ENCODE data around the gene ZFAND3.

DNA sequence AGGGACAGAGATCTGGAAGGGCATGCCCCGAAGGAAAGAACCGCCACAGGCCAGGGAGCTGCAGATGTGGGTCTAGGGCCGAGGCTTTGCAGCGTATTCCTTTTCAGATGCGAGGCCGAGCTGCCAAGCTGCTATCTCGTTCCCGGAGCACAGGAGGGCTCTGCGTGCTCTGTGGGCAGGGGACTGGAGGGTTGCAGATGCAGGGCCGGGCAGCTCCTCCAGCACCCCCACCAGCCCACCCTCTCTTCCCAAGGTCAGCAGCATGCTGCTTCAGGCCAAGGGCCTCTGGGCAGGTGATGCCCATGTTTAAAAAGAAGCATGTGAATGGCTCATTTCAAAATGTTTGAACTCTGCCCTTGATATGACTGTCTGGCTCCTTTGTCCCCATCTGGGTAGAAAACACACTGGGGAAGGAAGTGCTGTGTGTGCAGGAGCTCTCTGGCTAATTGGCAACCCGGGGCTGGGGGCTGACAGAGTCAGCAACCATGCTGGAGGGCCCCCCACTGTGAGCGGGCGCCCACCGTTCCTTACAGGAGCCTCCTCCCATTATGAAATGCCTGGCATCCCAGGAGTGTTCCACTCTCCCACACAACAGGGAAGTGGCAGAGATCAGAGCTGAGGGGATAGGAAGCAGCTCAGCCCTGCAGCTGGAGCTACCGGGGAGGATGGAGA lies 353.3 kb downstream of the ZFAND3 start:
- TF ChIP-seq, protein P1, sequence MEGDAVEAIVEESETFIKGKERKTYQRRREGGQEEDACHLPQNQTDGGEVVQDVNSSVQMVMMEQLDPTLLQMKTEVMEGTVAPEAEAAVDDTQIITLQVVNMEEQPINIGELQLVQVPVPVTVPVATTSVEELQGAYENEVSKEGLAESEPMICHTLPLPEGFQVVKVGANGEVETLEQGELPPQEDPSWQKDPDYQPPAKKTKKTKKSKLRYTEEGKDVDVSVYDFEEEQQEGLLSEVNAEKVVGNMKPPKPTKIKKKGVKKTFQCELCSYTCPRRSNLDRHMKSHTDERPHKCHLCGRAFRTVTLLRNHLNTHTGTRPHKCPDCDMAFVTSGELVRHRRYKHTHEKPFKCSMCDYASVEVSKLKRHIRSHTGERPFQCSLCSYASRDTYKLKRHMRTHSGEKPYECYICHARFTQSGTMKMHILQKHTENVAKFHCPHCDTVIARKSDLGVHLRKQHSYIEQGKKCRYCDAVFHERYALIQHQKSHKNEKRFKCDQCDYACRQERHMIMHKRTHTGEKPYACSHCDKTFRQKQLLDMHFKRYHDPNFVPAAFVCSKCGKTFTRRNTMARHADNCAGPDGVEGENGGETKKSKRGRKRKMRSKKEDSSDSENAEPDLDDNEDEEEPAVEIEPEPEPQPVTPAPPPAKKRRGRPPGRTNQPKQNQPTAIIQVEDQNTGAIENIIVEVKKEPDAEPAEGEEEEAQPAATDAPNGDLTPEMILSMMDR (IDR thresholded peaks at IDR 0.05), result no peak
- TF ChIP-seq POLR2AphosphoS5 (IDR thresholded peaks at IDR 0.05; ENCODE audit: insufficient read depth in 1 of 2, low read depth in 1 of 2), result no peak
